NCI-H82 (cell line): ENCODE data around the gene EDARADD.
"Not testable (repeated sequence)": the region's sequence is repeated elsewhere in the genome, so short reads cannot be mapped to it uniquely, and the experiment has no call there.

Experiments used
- DNase-seq: peaks from one replicate; lab custom pipeline; 2025; lab: John Stamatoyannopoulos, UW

Gene EDARADD

DNA sequence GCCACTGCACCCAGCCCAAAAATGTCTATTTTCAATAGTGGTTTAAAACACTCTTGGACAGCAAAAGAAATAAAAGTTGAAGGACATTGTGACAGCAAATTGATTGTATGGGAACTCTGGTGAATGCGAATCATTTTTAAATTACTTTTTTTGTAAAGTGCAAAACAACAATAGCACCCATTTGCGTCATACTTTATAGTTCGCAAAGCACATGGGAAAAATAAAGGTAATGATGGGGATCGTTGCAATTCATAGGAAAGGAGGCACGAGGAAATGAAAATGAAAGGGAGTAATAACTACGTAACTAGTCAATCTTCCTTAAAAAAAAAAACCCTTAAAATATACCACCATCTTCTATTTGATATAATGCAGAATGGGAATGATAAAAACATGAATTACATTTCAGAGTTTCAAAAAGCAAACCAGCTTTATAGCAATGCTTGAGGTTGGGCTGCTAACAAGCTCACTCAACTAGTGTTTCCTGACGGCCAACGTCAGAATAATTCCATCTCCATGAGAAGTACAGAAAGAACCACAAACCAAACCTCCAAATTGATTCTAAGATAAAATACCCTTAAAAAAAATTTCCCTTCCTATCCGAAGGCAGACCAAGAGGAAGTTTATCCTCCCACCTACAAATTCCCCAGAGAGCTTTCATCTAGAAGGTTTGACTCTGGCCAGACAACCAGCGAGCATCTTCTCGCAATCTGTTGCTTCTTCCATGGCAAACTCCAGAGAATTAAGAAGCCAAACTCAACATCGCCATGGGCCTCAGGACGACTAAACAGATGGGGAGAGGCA lies at the start of gene EDARADD:
Gene EDARADD (plus strand): TSS at position 606 of the 801 bp plus-strand sequence. CDS start 159 bp downstream, at position 765.
- DNase-seq = no peak

GRCh38 chr1:236345728-236346127 lies 48.4 kb upstream of the EDARADD start:
- DNase-seq = peak; percentile 24

DNA sequence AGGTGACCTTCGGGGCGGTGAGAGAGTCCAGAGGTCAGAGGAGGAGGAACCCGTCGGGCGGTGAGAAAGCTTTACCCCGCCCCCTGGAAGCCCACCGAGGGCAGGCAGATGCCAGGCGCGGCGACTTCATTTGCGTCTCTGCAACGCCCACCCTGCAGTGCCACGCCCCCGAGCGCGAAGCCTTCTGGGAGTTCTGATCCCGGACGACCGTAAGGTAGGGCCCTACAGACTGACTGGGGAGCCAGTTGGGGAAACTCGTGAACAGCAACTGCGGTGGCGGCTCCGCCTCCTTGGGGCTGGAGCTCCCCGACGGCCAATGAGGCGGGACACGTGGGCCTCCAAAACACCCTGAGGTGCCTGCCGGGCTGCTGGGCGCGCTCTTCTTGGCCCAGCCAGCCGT lies 46.0 kb upstream of the EDARADD start:
- DNase-seq = no peak

DNA sequence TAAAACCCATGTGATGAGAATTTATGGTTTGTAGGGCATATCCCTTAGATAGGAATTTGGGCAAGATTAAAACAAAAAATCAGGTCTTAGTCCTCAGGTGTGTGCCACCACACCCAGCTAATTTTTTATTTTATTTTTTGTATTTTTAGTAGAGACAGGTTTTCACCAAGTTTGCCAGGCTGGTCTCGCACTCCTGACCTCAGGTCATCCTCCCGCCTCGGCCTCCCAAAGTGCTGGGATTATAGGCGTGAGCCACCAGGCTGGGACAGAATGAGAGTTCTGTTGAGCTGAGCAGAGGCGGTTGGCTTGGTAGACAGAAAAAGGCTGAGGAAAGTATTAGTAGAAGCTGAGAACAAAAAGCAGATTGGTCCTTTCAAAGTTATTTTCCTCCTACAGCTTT lies 43.8 kb upstream of the EDARADD start:
- DNase-seq = no peak

- DNase-seq = no peak
Measured at GRCh38 chr1:236351875-236352573, 42.1 kb upstream of the EDARADD start.

- not testable (repeated sequence) for DNase-seq
Measured at GRCh38 chr1:236352747-236353146, 41.3 kb upstream of the EDARADD start.

DNA sequence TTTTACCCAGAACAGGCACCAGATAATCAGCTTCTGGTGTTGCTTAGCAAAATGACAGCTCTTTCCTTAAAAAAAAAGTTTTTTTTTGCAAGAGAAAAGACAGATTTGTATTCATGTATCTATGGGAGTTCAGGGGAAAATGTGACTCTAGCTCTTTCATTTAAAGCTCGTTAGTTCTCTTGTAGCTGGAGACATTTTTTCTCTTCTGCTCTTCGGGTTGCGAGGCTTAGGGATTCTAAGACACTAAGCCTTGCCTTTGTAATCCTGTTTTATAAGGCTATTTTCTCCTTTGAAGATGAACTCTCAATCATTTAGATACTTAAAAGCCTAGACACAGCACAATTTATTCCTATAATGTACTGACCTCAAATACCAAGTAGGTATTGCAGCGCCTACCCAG lies 40.3 kb upstream of the EDARADD start:
- peak; percentile 48 for DNase-seq

- DNase-seq = no peak
Measured at GRCh38 chr1:236354330-236355147, 39.5 kb upstream of the EDARADD start.

DNA sequence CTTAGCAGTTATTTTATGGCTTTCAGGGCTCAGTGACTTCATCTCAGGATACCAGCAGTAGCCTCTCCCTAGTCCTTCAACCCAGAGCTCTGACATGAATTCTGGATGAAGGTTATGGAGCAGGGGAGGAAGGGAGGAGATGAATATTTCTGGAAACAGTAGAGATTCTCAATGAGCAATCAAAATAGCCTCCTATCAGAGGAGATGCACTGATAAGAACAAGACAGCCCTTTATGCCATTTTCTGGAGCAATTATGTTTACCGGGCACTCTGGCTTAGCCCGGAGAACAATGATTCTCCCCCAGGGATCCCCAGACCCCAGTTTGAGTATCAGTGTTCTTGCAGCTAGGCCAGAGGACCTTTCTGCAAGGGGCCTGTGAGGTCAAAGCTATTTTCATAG lies 37.9 kb upstream of the EDARADD start:
- no peak for DNase-seq

- DNase-seq = no peak
Measured at GRCh38 chr1:236361909-236362590, 32.0 kb upstream of the EDARADD start.

DNA sequence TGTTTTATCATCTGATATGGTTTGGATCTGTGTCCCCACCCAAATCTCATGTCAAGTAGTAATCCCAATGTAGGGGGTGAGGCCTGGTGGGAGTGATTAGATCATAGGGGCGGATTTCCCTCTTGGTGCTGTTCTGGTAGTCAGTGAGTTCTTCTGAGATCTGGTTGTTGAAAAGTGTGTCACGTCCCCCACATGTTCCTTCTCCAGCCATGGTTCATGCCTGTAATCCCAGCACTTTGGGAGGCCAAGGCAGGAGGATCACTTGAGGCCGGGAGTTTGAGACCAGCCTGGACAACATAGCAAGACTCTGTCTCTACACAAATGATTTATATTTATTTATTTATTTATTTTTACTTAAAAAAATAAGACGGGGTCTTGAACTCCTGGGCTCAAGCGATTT lies 30.8 kb upstream of the EDARADD start:
- DNase-seq = no peak

DNA sequence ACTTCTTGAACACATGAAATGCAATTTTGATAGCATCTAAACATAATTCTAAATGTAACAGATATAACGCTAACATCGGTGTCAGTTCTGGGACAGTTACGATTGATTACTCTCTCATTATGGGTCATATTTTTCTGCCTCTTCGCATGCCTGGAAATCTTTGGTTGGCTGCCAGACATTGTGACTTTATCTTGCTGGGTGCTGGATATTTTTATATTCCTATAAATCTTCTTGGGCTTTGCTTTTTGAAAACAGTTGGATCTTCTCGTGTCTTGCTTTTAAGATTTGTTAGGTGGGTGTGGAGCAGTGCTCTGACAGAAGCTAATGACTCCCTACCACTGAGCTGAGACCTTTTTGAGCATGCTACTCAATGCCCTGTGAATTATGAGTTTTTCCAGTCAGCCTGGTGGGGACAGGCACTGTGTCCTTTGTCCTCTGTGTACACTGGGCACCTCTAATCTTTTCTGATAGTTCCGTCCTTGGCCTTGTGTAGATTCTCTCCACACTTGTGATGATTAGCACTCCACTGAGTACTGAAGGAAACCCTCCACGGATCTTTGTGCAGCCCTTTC lies 28.0 kb upstream of the EDARADD start:
- no peak for DNase-seq

DNA sequence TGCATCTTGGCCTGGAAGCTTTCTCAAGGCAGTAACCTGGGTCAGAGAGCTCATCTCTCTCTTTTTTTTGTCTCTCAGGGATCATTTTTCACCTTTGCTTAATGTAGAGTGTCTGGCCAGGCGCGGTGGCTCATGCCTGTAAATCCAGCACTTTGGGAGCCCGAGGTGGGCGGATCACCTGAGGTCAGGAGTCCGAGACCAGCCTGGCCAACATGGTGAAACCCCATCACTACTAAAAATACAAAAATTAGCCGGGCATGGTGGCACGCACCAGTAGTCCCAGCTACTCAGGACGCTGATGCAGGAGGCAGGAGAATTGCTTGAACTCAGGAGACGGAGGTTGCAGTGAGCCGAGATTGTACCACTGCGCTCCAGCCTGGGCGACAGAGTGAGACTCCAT lies 27.4 kb upstream of the EDARADD start:
- DNase-seq = not testable (repeated sequence)

GRCh38 chr1:236370420-236370819 lies 23.7 kb upstream of the EDARADD start:
- no peak for DNase-seq

DNA sequence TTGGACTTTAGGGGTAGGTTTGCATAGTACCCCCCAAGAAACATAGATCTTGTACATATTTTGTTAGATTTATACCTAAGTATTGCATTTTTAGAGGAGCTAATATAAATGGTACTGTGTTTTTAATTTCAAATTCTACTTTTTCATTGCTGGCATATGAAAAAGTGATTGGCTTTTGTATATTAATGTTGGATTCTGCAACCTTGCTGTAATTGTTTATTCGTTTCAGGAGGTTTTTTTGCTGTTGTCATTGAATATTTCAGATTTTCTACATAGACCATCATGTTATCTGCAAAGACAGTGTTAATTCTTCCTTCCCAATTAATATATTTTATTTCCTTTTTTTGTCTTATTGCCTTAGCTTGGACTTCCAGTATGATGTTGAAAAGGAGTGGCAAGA lies 23.0 kb upstream of the EDARADD start:
- no peak for DNase-seq

DNA sequence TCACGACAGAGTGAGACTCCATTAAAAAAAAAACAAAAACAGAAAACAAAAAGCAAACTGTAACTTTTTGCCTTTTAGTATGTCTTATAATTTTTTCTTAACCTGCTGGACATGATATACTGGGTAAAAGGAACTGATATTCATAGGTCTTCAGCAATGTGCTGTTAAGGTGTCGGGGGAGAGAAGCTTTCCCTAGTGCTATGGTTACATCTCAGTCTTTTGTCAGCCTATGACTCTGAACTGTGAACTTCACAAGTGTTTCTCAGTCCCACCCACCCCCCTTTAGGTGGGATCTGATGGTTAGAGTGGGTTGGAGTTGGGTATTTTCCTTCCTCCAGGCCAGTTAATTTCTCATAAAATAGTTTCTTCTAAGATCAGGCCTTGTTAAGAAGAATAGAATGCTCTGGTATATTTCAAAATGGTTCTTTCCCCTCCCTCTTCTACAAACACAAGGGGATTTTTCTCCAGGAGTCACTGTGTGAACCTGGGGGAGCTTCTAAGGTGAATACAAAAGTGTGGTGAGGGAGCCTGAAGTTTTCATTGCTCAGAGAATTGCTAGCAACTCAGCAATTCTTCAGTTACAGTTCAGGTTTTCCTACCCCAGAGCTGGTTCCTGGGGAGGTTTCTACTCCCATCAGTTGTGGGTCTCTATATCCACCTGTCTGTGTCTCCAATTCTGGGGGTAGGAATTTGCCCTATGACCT lies 16.1 kb upstream of the EDARADD start:
- no peak for DNase-seq

DNA sequence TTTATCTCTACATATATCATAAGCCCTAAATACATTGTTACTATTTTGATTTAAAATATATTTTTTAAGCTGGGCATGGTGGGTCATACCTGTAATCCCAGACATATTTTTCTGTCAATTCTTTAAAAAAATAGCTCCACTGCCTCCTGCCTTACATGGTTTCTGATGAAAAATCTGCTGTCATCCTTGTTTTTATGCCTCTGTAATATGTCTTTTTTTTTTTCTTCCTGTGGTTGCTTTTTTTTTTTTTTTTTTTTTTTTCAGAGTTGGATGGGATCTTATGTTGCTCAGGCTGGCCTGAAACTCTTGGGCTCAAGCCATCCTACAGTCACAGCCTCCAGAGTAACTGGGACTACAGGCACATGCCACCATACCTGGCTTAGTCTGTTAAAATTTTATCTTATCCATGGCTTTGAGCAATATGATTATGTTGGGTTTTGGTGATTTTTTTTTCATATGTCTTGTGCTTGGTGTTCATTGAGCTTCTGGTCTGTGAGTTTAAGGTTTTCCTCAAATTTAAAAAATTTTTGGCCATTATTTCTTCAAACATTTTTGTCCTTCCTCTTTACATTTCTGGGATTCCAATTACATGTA lies 12.4 kb upstream of the EDARADD start:
- DNase-seq = no peak

GRCh38 chr1:236388332-236388731 lies 5.8 kb upstream of the EDARADD start:
- DNase-seq = no peak

DNA sequence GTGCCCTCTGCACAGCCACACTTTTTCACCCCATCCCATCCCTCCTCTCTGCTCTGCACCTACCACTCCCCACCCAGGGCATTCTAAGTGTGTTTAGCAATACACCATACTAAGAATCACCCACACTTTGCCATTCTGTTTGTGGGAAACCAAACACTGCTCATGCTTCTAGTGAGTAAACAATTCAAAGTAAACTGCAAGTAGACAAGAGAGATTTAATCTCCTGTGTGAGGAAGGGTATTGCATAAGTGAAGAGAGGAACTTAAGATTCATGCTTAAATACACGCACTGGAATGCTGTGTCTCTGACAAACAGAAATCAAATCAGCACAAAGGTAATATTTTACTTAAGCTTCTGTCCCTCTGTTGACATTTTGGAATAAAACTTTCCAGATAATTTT lies 4.8 kb upstream of the EDARADD start:
- no peak for DNase-seq

- DNase-seq = no peak
Measured at GRCh38 chr1:236391008-236391407, 3.1 kb upstream of the EDARADD start.

GRCh38 chr1:236392182-236392581 lies 1.9 kb upstream of the EDARADD start:
- DNase-seq = no peak
